WTC11 (cell line): Measurements from ENCODE around the gene PAQR9. TPM values are rescaled to one million over a fixed set of nuclear protein-coding genes. Genes with fewer than 3 reads are reported as not detected.

ENCODE experiments used
- ATAC-seq: fragments of 200-7000 bp; cut with Tn5 transposase; 2 replicates; pipeline ENCODE4 v1.10.0; 2021; ENCODE audit warnings: mild to moderate bottlenecking, moderate library complexity
- CTCF ChIA-PET: fragments of 300-600 bp; sonication (Branson Sonifier 250); formaldehyde crosslinking; loops from one replicate; lab custom pipeline; 2021; ENCODE audit warnings: antibody characterized with exemption; lab: Charles Lee
- POLR2A ChIA-PET: fragments of 350-600 bp; sonication (Branson Sonifier 250); formaldehyde crosslinking; loops from one replicate; lab custom pipeline; 2021; ENCODE audit warnings: antibody characterized with exemption; lab: Charles Lee
- DNase-seq: peaks from one replicate; pipeline ENCODE4 v3.0.0; 2021; ENCODE audit warnings: low spot score
- H3K27ac Mint-ChIP-seq: 2 replicates; pipeline ENCODE4 v1.8.0; 2021; ENCODE audit warnings: mixed read lengths
- H3K27me3 Mint-ChIP-seq: 2 replicates; pipeline ENCODE4 v1.8.0; 2021; ENCODE audit warnings: low read depth, mild to moderate bottlenecking, moderate library complexity, mixed read lengths
- H3K36me3 Mint-ChIP-seq: 2 replicates; pipeline ENCODE4 v1.8.0; 2021; ENCODE audit warnings: mixed read lengths
- H3K4me1 Mint-ChIP-seq: 2 replicates; pipeline ENCODE4 v1.8.0; 2022; ENCODE audit warnings: mixed read lengths
- H3K4me3 Mint-ChIP-seq: 2 replicates; pipeline ENCODE4 v1.8.0; 2021; ENCODE audit warnings: mild to moderate bottlenecking, moderate library complexity, mixed read lengths
- H3K9me3 Mint-ChIP-seq: 2 replicates; pipeline ENCODE4 v1.8.0; 2021; ENCODE audit warnings: mixed read lengths
- ARID4B ChIP-seq: sonication (generic); formaldehyde crosslinking; IDR thresholded peaks from 2 replicates; pipeline ENCODE4 v1.8.0; 2023; ENCODE audit warnings: missing genetic modification reagents, mild to moderate bottlenecking, borderline replicate concordance
- E2F1 ChIP-seq: sonication (generic); formaldehyde crosslinking; IDR thresholded peaks from 2 replicates; pipeline ENCODE4 v1.8.0; 2022; ENCODE audit warnings: mild to moderate bottlenecking, missing genetic modification reagents
- E2F4 ChIP-seq: sonication (generic); formaldehyde crosslinking; IDR thresholded peaks from 2 replicates; pipeline ENCODE4 v1.8.1; 2022; ENCODE audit warnings: low read depth, mild to moderate bottlenecking, moderate library complexity, missing genetic modification reagents, borderline replicate concordance
- E2F5 ChIP-seq: sonication (generic); formaldehyde crosslinking; IDR thresholded peaks from 2 replicates; pipeline ENCODE4 v1.8.1; 2022; ENCODE audit warnings: mild to moderate bottlenecking, moderate library complexity, missing genetic modification reagents
- ELF4 ChIP-seq: sonication (generic); formaldehyde crosslinking; IDR thresholded peaks from 2 replicates; pipeline ENCODE4 v1.8.1; 2022; ENCODE audit warnings: low read depth, mild to moderate bottlenecking, moderate library complexity, missing genetic modification reagents
- HMGA2 ChIP-seq: fragments of 250-450 bp; sonication (Bioruptor Pico); IDR thresholded peaks from 2 replicates; pipeline ENCODE4 v1.4.0; 2021; ENCODE audit warnings: mild to moderate bottlenecking, moderate library complexity
- MLX ChIP-seq: sonication (generic); formaldehyde crosslinking; IDR thresholded peaks from 2 replicates; pipeline ENCODE4 v1.8.1; 2023; ENCODE audit warnings: mild to moderate bottlenecking, missing genetic modification reagents, moderate library complexity
- NFE2L1 ChIP-seq: sonication (generic); formaldehyde crosslinking; IDR thresholded peaks from 2 replicates; pipeline ENCODE4 v1.8.1; 2023; ENCODE audit warnings: missing genetic modification reagents
- NR3C1 ChIP-seq: sonication (generic); formaldehyde crosslinking; conservative IDR thresholded peaks from 2 replicates; pipeline ENCODE4 v1.8.1; 2023; ENCODE audit warnings: low read depth, mild to moderate bottlenecking, missing genetic modification reagents
- OVOL2 ChIP-seq: fragments of 250-450 bp; sonication (Bioruptor Pico); IDR thresholded peaks from 2 replicates; pipeline ENCODE4 v1.9.0; 2021; ENCODE audit warnings: mild to moderate bottlenecking, borderline replicate concordance
- PRDM15 ChIP-seq: sonication (generic); formaldehyde crosslinking; IDR thresholded peaks from 2 replicates; pipeline ENCODE4 v1.8.0; 2022; ENCODE audit warnings: missing genetic modification reagents
- PRRX2 ChIP-seq: fragments of 250-450 bp; sonication (Bioruptor Pico); IDR thresholded peaks from 2 replicates; pipeline ENCODE4 v1.8.0; 2021; ENCODE audit warnings: mild to moderate bottlenecking
- RELA ChIP-seq: sonication (generic); formaldehyde crosslinking; IDR thresholded peaks from 2 replicates; pipeline ENCODE4 v1.8.1; 2022; ENCODE audit warnings: missing genetic modification reagents, mild to moderate bottlenecking, borderline replicate concordance
- STAT6 ChIP-seq: sonication (generic); formaldehyde crosslinking; conservative IDR thresholded peaks from 2 replicates; pipeline ENCODE4 v1.8.1; 2023; ENCODE audit warnings: mild to moderate bottlenecking, low read depth, missing genetic modification reagents, moderate library complexity
- TCF7 ChIP-seq: sonication (generic); formaldehyde crosslinking; IDR thresholded peaks from 2 replicates; pipeline ENCODE4 v1.8.0; 2022; ENCODE audit warnings: mild to moderate bottlenecking, low read depth, missing genetic modification reagents, moderate library complexity
- ZNF423 ChIP-seq: fragments of 250-450 bp; sonication (Bioruptor Pico); IDR thresholded peaks from 2 replicates; pipeline ENCODE4 v2.1.2; 2022; ENCODE audit warnings: mild to moderate bottlenecking, moderate library complexity
- total RNA-seq: library from RNA; stranded (reverse); gene quantifications from 3 replicates; pipeline ENCODE4 v1.2.3, GENCODE V29; 2021

Gene PAQR9
- total RNA-seq, 1 experiment from 2014 or later, result 2.0 TPM

- no peaks in the 10 kb centered on the region for H3K27me3 Mint-ChIP-seq
- TF ChIP-seq E2F4 (CRISPR knock-in tag), result no peak
- TF ChIP-seq E2F1 (CRISPR knock-in tag), result no peak
- TF ChIP-seq OVOL2 (CRISPR knock-in tag), result no peak
- no peak for TF ChIP-seq E2F5 (CRISPR knock-in tag)
- TF ChIP-seq MLX (CRISPR knock-in tag), result no peak
- no peak for TF ChIP-seq ZNF423 (CRISPR knock-in tag)
- no peak for TF ChIP-seq STAT6 (CRISPR knock-in tag)
- no peak for TF ChIP-seq HMGA2
- no peak for TF ChIP-seq NR3C1 (CRISPR knock-in tag)
- no peak for TF ChIP-seq ELF4 (CRISPR knock-in tag)
- no peak for TF ChIP-seq RELA
- no peak for TF ChIP-seq TCF7 (CRISPR knock-in tag)
- TF ChIP-seq PRRX2 (CRISPR knock-in tag), result no peak
- no peak for TF ChIP-seq PRDM15 (CRISPR knock-in tag)
- TF ChIP-seq NFE2L1 (CRISPR knock-in tag), result no peak
- no peak for TF ChIP-seq ARID4B (CRISPR knock-in tag)
- TF ChIP-seq, all 79 proteins: peak for 0
- Mint-ChIP-seq H3K4me3 (no peak overlapping the region), H3K36me3 (no peaks in the 10 kb centered on the region), H3K9me3 (no peaks in the 10 kb centered on the region), H3K4me1 (0 out of 2 replicates have a peak, but pooled peaks cover 3% of the 10 kb centered on the region), H3K27ac (no peak overlapping the region)
- DNase-seq, result no peak
- POLR2A ChIA-PET, result no interaction called here
- CTCF ChIA-PET, result no interaction called here
- ATAC-seq, result no peak
These were observed 47.8 kb downstream of the PAQR9 start for GRCh38 chr3:142915636-142916035.
